LNCaP clone FGC (cell line): ENCODE results near the gene MSRB2.
A peak's percentile ranks its signal among the peaks of the same experiment; 100 is the strongest.
"Not testable (repeated sequence)": the region's sequence is repeated elsewhere in the genome, so short reads cannot be mapped to it uniquely, and the experiment has no call there.

Experiments
- DNase-seq: peaks from one replicate; pipeline ENCODE4 v3.0.0-alpha.2; 2011; ENCODE audit warnings: low read depth
- H3K4me3 ChIP-seq: 2 replicates; pipeline ENCODE4 v1.5.1; 2011; ENCODE audit warnings: mild to moderate bottlenecking, low read depth, low read length, control low read depth
- TF ChIP-seq, protein P1 (sequence below): IDR thresholded peaks from 2 replicates; pipeline ENCODE4 v1.5.1; 2012; ENCODE audit warnings: mild to moderate bottlenecking; ENCODE audit not compliant: control insufficient read depth, insufficient read depth; ENCODE audit errors: extremely low read depth

Gene MSRB2

DNA sequence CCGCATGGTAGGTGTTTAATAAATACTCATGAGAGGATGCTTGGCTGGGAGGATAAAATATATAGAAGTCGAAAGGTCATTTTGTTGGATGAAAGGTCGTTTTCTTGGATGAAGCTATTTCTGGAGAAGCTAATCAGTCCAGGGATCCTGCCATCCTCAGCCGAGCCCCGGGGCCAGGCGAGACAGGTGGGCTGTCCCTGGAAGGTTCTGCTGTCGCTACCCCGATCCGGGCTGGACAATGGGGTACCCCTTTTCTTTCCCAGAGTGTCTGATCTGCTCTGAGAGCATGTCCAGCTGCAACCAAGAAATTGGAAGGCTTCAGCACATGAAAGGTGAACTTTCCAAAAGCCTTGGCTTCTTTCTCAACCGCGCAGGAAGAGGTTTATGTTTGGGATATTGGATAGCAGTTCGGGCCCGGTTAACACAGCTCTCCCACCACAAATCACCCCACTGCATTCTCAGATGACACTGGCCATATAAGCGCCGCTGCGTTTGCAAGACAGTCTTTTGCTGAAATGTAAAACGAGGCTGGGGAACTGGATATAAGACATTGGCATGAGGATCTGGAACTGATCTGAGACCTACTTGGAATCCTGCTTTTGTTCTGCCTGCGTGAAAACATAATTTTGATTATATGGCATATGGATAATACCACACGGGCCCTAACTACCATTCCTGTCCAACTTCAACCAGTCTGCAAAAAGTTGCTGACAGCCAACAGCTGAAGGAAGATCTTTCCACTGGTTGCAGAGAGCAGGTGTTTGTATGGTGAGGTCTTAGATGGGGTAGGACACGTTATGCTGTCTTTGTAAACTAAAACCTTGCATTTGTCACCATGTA, 31.2 kb upstream of the MSRB2 start:
- H3K4me3 ChIP-seq: no peak overlapping the region
- TF ChIP-seq, protein P1, sequence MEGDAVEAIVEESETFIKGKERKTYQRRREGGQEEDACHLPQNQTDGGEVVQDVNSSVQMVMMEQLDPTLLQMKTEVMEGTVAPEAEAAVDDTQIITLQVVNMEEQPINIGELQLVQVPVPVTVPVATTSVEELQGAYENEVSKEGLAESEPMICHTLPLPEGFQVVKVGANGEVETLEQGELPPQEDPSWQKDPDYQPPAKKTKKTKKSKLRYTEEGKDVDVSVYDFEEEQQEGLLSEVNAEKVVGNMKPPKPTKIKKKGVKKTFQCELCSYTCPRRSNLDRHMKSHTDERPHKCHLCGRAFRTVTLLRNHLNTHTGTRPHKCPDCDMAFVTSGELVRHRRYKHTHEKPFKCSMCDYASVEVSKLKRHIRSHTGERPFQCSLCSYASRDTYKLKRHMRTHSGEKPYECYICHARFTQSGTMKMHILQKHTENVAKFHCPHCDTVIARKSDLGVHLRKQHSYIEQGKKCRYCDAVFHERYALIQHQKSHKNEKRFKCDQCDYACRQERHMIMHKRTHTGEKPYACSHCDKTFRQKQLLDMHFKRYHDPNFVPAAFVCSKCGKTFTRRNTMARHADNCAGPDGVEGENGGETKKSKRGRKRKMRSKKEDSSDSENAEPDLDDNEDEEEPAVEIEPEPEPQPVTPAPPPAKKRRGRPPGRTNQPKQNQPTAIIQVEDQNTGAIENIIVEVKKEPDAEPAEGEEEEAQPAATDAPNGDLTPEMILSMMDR: no peak
- no peak for DNase-seq

DNA sequence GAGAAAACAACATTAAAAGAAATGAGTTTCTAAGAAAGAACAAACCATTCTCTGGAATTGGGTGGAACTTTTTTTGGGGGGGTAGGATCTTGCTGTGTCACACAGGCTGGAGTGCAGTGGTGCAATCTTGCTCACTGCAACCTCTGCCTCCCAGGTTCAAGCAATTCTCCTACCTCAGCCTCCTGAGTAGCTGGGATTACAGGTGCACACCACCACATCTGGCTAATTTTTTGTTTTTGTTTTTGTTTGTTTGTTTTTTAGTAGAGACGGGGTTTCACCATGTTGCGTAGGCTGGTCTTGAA, 30.6 kb upstream of the MSRB2 start:
- not testable (repeated sequence) for DNase-seq, H3K4me3 ChIP-seq

DNA sequence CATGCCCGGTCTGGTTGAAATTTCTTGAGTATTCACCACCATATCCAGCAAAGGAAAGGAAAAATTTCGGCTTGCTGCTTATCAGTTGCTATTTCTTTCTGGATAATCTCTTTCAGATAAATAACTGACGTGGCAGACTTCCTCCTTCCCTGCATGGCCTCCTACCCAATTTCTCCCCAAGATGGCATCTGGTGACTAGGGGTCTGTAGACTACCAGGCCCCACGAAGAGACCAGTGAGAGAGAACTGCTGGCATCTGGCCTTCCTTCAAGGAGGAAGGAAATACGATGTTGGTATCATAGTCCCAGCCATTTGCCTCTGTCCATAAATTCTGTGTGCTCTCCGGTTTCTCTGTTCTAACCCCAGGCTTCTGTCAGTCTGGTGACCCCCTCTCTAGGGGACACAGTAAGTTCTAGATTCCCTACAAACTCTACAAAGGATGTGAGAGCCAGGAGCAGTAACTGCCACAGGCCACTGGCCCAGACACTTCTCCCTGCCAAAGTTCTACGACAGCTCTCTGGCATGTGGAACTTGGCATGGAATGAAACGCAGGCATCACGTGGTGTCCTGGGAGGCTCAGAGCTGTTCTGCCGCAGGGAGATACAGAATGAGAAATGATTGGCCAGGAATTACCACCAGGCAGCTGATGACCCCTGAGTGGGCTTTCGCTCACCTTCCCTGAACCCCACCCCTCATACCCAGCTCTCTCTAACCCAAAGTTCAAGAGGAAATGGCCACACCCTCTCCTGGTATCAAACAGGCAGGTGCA, 30.0 kb upstream of the MSRB2 start:
- H3K4me3 ChIP-seq: no peak overlapping the region
- peak; percentile 86 for DNase-seq
- TF ChIP-seq, protein P1: no peak

DNA sequence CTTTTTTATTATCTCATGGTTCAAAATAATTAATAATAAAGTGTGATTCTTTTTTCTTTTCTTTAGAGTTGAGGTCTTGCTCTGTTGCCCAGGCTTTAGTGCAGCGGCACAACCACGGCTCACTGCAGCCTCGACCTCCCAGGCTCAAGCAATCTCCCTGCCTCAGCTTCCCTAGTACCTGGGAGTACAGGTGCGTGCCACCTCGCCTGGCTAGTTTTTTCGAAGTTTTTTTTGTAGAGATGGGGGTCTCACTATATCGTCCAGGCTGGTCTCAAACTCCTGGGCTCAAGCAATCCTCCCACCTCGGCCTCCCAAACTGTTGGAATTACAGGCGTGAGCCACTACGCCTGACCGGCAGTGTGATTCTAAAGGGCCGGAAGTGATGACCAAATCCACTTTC, 28.0 kb upstream of the MSRB2 start:
- DNase-seq: no peak
- TF ChIP-seq, protein P1: no peak

DNA sequence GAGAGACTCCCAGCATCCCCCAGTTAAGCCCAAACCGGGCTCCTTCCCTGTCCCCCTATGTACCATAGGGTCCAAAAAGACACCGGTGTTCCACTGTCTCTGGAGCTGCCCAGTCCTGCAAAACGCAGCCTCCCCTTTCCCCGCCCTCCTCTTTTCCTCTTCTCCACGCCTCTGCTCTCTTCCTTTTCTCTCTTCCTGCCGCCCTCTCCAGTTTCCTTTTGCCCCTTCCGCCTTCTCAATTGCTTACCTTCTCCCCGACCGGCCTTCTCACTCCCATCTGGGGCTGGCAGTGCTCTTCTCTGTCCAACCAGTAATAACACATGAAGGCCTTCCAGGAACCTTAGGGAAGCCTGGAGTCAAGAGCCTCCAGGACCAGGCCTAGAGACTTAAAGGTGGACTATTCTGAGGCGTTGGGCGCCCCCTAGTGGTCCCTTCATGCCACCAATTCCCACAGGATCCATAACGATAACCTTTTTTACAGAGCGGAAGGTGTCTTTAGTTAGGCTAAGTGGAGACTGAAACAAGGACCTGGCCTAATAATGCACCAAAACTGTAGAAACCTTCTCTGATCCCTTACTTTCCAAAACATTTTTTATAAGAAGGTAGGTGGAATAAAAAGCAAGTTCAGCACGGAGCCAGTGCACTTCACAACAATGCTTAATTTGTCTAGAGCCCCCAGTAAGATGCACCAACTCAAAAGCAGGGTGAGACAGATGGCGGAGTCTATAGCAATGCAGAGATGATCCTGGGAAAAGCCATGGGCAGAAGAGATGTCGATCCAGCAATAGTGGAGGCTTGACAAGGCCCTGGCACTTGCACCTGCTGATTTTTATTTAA, 27.2 kb upstream of the MSRB2 start:
- TF ChIP-seq, protein P1: peak; percentile 84
- DNase-seq: peak; percentile 63
- no peak overlapping the region for H3K4me3 ChIP-seq

More for the DNA sequence above, 28.0 kb upstream of the MSRB2 start:
- no peak overlapping the region for H3K4me3 ChIP-seq

DNA sequence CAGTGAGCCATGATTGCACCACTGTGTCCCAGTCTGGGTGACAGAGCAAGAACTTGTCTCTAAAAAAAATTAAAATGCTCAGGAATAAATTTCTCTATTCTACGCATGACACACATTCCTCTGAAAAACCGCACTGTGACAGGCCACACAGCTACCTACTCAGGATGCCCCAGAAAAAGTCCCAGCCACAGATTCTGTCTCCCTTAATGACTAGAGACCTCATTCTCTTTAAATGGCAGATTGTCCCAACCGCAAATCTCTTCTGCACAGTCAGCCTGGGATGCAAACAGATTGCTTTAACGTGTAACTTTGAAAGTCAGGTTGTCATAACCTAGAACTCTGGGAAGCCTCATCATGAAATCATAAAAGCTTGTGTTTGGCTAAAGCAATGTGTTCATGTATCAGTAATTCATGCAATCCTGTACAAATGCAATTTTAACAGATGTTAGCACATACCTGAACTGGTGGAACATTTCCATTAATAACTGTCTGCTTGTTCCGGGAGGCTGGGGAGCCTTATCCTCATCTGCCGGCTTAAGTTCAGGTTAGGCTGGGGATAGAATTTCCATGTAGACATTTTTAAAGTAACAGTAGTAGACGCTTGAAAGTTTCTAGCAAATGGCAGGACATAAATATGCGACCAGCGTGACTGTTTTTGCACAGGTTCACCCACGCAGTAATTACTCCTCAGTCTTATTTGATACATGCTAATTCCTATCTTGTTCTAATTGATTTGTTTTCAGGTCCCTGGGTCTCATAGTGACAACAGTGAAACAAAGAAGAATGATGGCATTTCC, 26.2 kb upstream of the MSRB2 start:
- no peak for DNase-seq
- no peak overlapping the region for H3K4me3 ChIP-seq

DNA sequence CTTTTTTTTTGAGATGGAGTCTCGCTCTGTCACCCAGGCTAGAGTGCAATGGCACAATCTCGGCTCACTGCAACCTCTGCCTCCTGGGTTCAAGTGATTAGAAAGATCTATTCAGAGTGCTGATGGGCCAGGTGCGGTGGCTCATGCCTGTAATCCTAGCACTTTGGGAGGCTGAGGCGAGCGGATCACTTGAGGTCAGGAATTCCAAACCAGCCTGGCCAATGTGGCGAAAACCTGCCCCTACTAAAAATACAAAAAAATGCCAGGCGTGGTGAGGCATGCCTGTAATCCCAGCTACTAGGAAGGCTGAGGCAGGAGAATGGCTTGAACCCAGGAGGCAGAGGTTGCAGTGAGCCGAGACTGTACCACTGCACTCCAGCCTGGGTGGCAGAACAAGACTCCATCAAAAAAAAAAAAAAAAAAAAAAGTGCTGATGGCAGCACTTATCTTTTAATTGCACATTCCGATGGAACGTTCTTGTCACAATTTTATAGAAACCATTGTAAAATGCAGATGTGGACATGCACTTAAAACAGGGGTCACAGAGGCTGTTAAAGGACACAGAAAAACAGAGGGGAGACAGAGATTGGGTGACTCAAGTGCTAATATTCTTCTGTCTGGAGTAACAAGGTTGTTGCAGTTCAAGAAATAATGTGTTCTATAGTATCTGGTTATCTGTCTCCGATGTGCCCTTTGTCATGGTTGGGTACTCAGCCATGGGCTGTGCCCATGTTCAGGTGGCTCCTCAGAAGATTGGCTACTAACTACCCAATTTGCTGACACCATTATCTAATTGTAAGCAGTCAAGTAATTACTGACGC, 25.1 kb upstream of the MSRB2 start:
- not testable (repeated sequence) for DNase-seq, H3K4me3 ChIP-seq

More for the DNA sequence above, 26.2 kb upstream of the MSRB2 start:
- TF ChIP-seq, protein P1: no peak
